ENCODE data around the gene MON2. TPM values are rescaled to one million over a fixed set of nuclear protein-coding genes. Genes with fewer than 3 reads are reported as not detected.
"Not testable (repeated sequence)": the region's sequence is repeated elsewhere in the genome, so short reads cannot be mapped to it uniquely, and the experiment has no call there.

MON2 gene
- total and polyA plus RNA-seq, 4 experiments from 2014 or later, result 13.5 to 88.5 (median 51.1) TPM

DNA sequence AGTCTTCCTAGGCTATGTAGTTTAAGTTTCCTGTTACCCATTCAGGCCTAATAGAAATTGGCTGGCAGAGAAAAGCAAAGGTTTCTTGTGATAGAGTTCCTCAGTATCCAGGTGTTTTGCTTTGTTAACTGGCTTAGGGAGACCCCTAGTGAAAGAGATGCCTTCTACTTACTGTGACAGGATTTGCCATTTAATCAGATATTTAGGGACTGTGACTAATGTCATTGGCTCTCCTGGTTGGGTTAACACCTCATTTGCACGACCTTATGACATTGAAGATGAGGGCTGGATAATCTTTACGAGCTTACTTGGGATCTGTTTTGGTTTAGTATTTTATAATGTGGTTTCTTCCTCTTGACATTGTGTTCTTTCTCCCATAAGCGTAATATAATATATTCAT, 5.8 kb downstream of the MON2 start:
- H3K4me1 Mint-ChIP-seq, result peaks cover 22 to 41% (median 32%) of the 10 kb centered on the region in 4 donors
- H3K9me3 Mint-ChIP-seq, result peaks cover 0 to 2% (median 0%) of the 10 kb centered on the region in 8 donors
- Histone ChIP-seq H3K9me3 (ENCODE audit: control insufficient read depth in 1 of 2, low read length in 2 of 2) (no peaks in the 10 kb centered on the region), H3K4me3 (ENCODE audit: low read length in 2 of 2) (no peak overlapping the region), H3K27ac (ENCODE audit: low read depth, low read length) (no peak overlapping the region), H3K27me3 (ENCODE audit: insufficient read depth, low read length) (no peaks in the 10 kb centered on the region), H3K36me3 (ENCODE audit: insufficient read depth, low read length) (peaks cover 2% of the 10 kb centered on the region), H3K4me1 (ENCODE audit: insufficient read depth, low read length) (peaks cover 37% of the 10 kb centered on the region)
- intact Hi-C loops (cut with micrococcal nuclease), result no loop called here
- DNase-seq, result no peak
- no peak overlapping the region for H3K4me3 Mint-ChIP-seq
- H3K36me3 Mint-ChIP-seq, result peaks cover 11 to 25% of the 10 kb centered on the region in 2 donors
- no peak overlapping the region for H3K27ac Mint-ChIP-seq
- POLR2A ChIA-PET (ENCODE audit: partially characterized antibody), result no interaction called here
- H3K27me3 Mint-ChIP-seq, result no peaks in the 10 kb centered on the region
- CTCF ChIA-PET (ENCODE audit: partially characterized antibody), result interaction anchor here (1.1 kb wide), 1 partner anchor 34 kb away, joined by 3 read pairs; no protein-coding TSS in a partner anchor

DNA sequence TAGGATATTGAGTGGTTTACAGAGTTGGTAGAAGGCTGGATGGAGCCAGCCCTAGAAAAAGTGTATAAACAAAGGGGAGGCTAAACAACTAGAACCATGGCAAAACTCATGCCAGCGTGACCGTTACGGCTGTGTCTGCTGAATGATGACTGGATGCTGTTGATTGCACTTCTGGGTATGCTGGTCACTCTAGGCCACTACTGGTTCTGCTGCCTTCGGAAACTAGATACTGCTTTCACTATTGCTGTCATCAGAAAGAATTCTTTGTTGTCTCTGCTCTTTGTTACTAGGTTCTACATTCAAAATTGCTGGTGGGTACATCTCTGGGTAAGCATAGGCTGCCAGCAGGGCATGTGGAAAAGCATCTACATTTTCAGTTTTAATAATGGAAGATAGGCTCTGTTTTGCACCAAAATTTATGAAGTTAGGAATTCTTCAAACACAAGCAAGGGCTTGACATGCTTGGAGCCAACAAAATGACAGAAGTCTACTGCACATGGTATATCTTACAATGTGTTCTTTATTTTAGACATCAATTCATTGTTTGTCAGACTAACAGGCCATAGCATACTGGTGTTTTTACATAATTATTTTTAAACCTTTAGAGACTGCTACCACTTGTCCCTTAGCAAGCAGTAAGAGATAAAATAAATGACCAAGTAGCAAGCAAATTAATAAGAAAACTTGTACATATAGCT, 15.4 kb downstream of the MON2 start:
- no peaks in the 10 kb centered on the region for H3K27me3 Mint-ChIP-seq
- H3K27ac Mint-ChIP-seq, result peak overlapping the region in 2 of 7 donors; percentile 2 to 28
- Histone ChIP-seq H3K36me3 (ENCODE audit: insufficient read depth, low read length) (peaks cover 7% of the 10 kb centered on the region), H3K9me3 (ENCODE audit: control insufficient read depth in 1 of 2, low read length in 2 of 2) (no peaks in the 10 kb centered on the region), H3K4me1 (ENCODE audit: insufficient read depth, low read length) (peaks cover 4% of the 10 kb centered on the region), H3K27me3 (ENCODE audit: insufficient read depth, low read length) (no peaks in the 10 kb centered on the region), H3K27ac (ENCODE audit: low read depth, low read length) (no peak overlapping the region), H3K4me3 (ENCODE audit: low read length in 2 of 2) (no peak overlapping the region)
- no peaks in the 10 kb centered on the region for H3K9me3 Mint-ChIP-seq
- ChIA-PET POLR2A (ENCODE audit: partially characterized antibody) (no interaction called here), CTCF (ENCODE audit: partially characterized antibody) (interaction anchor here (1.3 kb wide), 1 partner anchor 10 kb away, joined by 3 read pairs; no protein-coding TSS in a partner anchor)
- intact Hi-C loops (cut with micrococcal nuclease), result no loop called here
- peaks cover 21 to 44% (median 32%) of the 10 kb centered on the region in 4 donors for H3K4me1 Mint-ChIP-seq
- no peak for DNase-seq
- H3K36me3 Mint-ChIP-seq, result peaks cover 33 to 43% of the 10 kb centered on the region in 2 donors
- peak overlapping the region in 1 of 8 donors; percentile 28 for H3K4me3 Mint-ChIP-seq

DNA sequence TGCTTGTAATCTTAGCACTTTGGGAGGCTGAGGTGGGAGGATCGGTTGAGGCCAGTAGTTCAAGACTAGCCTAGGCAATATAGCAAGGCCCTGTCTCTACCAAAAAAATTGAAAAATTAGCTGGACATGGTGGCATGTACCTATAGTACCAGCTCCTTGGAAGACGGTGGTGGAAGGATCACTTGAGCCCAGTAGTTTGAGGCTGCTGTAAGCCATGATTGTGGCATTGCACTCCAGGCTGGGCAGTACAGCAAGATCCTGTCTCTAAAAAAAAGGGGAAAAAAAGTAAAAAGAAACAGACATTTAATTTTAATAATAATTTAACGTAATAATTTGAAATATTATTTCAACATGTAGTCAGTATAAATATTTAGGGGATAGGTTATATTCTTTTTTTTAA, 16.1 kb downstream of the MON2 start:
- ChIA-PET CTCF (ENCODE audit: partially characterized antibody) (interaction anchor here (1.3 kb wide), 1 partner anchor 9 kb away, joined by 3 read pairs; no protein-coding TSS in a partner anchor), POLR2A (ENCODE audit: partially characterized antibody) (no interaction called here)
- intact Hi-C loops (cut with micrococcal nuclease), result no loop called here
- Mint-ChIP-seq H3K9me3 (no peaks in the 10 kb centered on the region), H3K27me3 (no peaks in the 10 kb centered on the region), H3K4me3 (no peak overlapping the region), H3K36me3 (peaks cover 27 to 39% of the 10 kb centered on the region in 2 donors), H3K27ac (no peak overlapping the region), H3K4me1 (peaks cover 16 to 41% (median 31%) of the 10 kb centered on the region in 4 donors)
- H3K27ac ChIP-seq (ENCODE audit: low read depth, low read length), result no peak overlapping the region
- no peaks in the 10 kb centered on the region for H3K9me3 ChIP-seq (ENCODE audit: control insufficient read depth in 1 of 2, low read length in 2 of 2)
- no peak for DNase-seq
- no peak overlapping the region for H3K4me3 ChIP-seq (ENCODE audit: low read length in 2 of 2)
- peaks cover 2% of the 10 kb centered on the region for H3K36me3 ChIP-seq (ENCODE audit: insufficient read depth, low read length)
- H3K4me1 ChIP-seq (ENCODE audit: insufficient read depth, low read length), result peaks cover 4% of the 10 kb centered on the region
- no peaks in the 10 kb centered on the region for H3K27me3 ChIP-seq (ENCODE audit: insufficient read depth, low read length)

DNA sequence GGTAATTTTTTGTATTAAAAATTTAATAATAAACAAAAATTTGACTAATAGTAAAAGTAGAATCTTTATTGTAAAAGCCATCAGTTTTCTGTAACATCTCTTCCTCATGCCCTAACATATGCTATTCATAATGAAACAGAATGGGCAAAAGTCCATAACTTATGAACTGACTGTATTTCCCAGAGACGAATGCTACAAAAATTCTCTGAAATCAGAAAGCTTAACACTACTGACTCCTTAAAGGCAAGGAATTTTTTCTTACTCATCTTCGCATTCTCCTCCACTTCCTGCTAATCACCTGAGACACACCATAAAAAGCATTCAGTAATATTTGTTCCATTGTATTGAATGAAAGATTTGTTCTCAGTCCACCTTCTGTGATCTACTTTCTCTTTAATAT, 17.6 kb downstream of the MON2 start:
- no peak overlapping the region for H3K4me3 ChIP-seq (ENCODE audit: low read length in 2 of 2)
- H3K9me3 ChIP-seq (ENCODE audit: control insufficient read depth in 1 of 2, low read length in 2 of 2), result no peaks in the 10 kb centered on the region
- no peaks in the 10 kb centered on the region for H3K9me3 Mint-ChIP-seq
- POLR2A ChIA-PET (ENCODE audit: partially characterized antibody), result no interaction called here
- H3K36me3 Mint-ChIP-seq, result peaks cover 18 to 34% of the 10 kb centered on the region in 2 donors
- peaks cover 4% of the 10 kb centered on the region for H3K4me1 ChIP-seq (ENCODE audit: insufficient read depth, low read length)
- H3K27me3 Mint-ChIP-seq, result no peaks in the 10 kb centered on the region
- peak overlapping the region in 2 of 7 donors; percentile 5 to 49 for H3K27ac Mint-ChIP-seq
- intact Hi-C loops (cut with micrococcal nuclease), result no loop called here
- H3K4me3 Mint-ChIP-seq, result no peak overlapping the region
- H3K27ac ChIP-seq (ENCODE audit: low read depth, low read length), result no peak overlapping the region
- no peaks in the 10 kb centered on the region for H3K27me3 ChIP-seq (ENCODE audit: insufficient read depth, low read length)
- no peaks in the 10 kb centered on the region for H3K36me3 ChIP-seq (ENCODE audit: insufficient read depth, low read length)
- DNase-seq, result no peak
- peaks cover 6 to 37% (median 28%) of the 10 kb centered on the region in 4 donors for H3K4me1 Mint-ChIP-seq
- CTCF ChIA-PET (ENCODE audit: partially characterized antibody), result no interaction called here

DNA sequence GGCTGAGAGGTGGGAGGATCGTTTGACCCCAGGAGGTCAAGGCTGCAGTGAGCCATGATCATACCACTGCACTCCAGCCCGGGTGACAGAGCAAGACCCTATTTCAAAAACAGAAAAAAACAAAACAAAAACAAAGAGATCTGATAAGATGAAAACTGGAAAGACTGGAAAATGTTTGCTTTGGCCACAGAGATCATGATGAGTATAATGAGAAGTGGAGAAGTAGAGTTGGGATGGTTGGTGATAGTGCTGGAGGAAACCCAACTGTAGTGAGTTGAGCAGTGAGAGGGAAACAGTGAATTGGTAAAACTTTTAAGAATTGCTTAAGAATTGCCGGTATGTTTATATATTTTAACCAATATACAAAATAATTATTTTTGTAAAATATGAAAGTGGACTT, 39.2 kb downstream of the MON2 start:
- Histone ChIP-seq H3K4me1 (ENCODE audit: insufficient read depth, low read length) (no peaks in the 10 kb centered on the region), H3K27ac (ENCODE audit: low read depth, low read length) (no peak overlapping the region), H3K36me3 (ENCODE audit: insufficient read depth, low read length) (peaks cover 6% of the 10 kb centered on the region), H3K27me3 (ENCODE audit: insufficient read depth, low read length) (no peaks in the 10 kb centered on the region), H3K4me3 (ENCODE audit: low read length in 2 of 2) (no peak overlapping the region), H3K9me3 (ENCODE audit: control insufficient read depth in 1 of 2, low read length in 2 of 2) (no peaks in the 10 kb centered on the region)
- ChIA-PET POLR2A (ENCODE audit: partially characterized antibody) (no interaction called here), CTCF (ENCODE audit: partially characterized antibody) (interaction anchor here (1.2 kb wide), 1 partner anchor 16 kb away, joined by 3 read pairs; no protein-coding TSS in a partner anchor)
- DNase-seq, result no peak
- no peak overlapping the region for H3K4me3 Mint-ChIP-seq
- H3K27ac Mint-ChIP-seq, result no peak overlapping the region
- H3K27me3 Mint-ChIP-seq, result no peaks in the 10 kb centered on the region
- H3K9me3 Mint-ChIP-seq, result peaks cover 0 to 2% (median 0%) of the 10 kb centered on the region in 8 donors
- intact Hi-C loops (cut with micrococcal nuclease), result no loop called here
- peaks cover 0 to 7% (median 1%) of the 10 kb centered on the region in 4 donors for H3K4me1 Mint-ChIP-seq
- peaks cover 55 to 58% of the 10 kb centered on the region in 2 donors for H3K36me3 Mint-ChIP-seq

DNA sequence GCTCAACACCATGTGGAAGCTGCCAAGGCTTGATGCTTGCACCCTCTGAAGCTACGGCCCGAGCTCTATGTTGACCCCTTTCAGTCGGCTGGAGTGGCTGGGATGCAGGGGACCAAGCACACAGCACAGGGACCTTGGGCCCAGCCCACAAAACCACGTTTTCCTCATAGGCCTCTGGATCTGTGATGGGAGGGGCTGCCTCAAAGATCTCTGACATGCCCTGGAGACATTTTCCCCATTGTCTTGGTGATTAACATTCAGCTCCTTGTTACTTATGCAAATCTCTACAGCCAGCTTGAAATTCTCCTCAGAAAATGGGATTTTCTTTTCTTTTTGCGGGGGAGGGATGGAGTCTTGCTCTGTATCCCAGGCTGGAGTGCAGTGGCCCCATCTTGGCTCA, 46.3 kb downstream of the MON2 start:
- Histone ChIP-seq H3K36me3 (ENCODE audit: insufficient read depth, low read length) (peaks cover 6% of the 10 kb centered on the region), H3K27ac (ENCODE audit: low read depth, low read length) (no peak overlapping the region), H3K4me3 (ENCODE audit: low read length in 2 of 2) (no peak overlapping the region), H3K27me3 (ENCODE audit: insufficient read depth, low read length) (no peaks in the 10 kb centered on the region), H3K9me3 (ENCODE audit: control insufficient read depth in 1 of 2, low read length in 2 of 2) (no peaks in the 10 kb centered on the region), H3K4me1 (ENCODE audit: insufficient read depth, low read length) (no peaks in the 10 kb centered on the region)
- Mint-ChIP-seq H3K4me3 (no peak overlapping the region), H3K9me3 (peaks cover 0 to 6% (median under 1%) of the 10 kb centered on the region in 8 donors), H3K27ac (peak overlapping the region in 1 of 7 donors; percentile 53), H3K27me3 (no peaks in the 10 kb centered on the region), H3K4me1 (peaks cover 0 to 14% (median 4%) of the 10 kb centered on the region in 4 donors), H3K36me3 (peaks cover 55 to 59% of the 10 kb centered on the region in 2 donors)
- no peak for DNase-seq
- intact Hi-C loops (cut with micrococcal nuclease), result no loop called here
- POLR2A ChIA-PET (ENCODE audit: partially characterized antibody), result no interaction called here
- CTCF ChIA-PET (ENCODE audit: partially characterized antibody), result no interaction called here

DNA sequence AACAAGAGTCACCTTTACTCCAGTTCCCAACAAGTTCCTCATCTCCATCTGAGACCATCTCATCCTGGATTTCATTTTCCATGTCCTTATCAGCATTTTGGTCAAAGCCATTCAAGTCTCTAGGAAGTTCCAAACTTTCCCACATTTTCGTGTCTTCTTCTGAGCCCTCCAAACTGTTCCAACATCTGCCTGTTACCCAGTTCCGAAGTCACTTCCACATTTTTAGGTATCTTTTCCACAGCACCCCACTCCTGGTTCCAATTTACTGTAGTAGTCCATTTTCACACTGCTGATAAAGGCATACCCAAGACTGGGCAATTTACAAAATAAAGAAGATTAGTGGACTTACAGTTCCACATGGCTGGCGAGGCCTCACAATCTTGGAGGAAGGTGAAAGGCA, 47.5 kb downstream of the MON2 start:
- peaks cover 0 to 14% (median 4%) of the 10 kb centered on the region in 4 donors for H3K4me1 Mint-ChIP-seq
- H3K9me3 Mint-ChIP-seq; H3K4me3 Mint-ChIP-seq; CTCF ChIA-PET (ENCODE audit: partially characterized antibody); H3K27me3 ChIP-seq (ENCODE audit: insufficient read depth, low read length); H3K9me3 ChIP-seq (ENCODE audit: control insufficient read depth in 1 of 2, low read length in 2 of 2); H3K27me3 Mint-ChIP-seq; intact Hi-C loops (cut with micrococcal nuclease); POLR2A ChIA-PET (ENCODE audit: partially characterized antibody); H3K36me3 ChIP-seq (ENCODE audit: insufficient read depth, low read length); H3K4me1 ChIP-seq (ENCODE audit: insufficient read depth, low read length); DNase-seq; H3K4me3 ChIP-seq (ENCODE audit: low read length in 2 of 2); H3K27ac ChIP-seq (ENCODE audit: low read depth, low read length): not testable (repeated sequence)
- peak overlapping the region in 1 of 7 donors; percentile 60 for H3K27ac Mint-ChIP-seq
- peaks cover 54 to 57% of the 10 kb centered on the region in 2 donors for H3K36me3 Mint-ChIP-seq

All from CD4-positive, alpha-beta memory T cell (primary cell).